DOHH2 (cell line): Measurements from ENCODE around the gene XRRA1.

Experiments used
- H3F3A ChIP-seq: fragments of 200-600 bp; sonication (generic), shearing (Covaris generic); 2 replicates; pipeline ENCODE4 v1.6.0; 2016; ENCODE audit warnings: antibody characterized with exemption, mild to moderate bottlenecking; ENCODE audit not compliant: control insufficient read depth, insufficient read depth
- H3K27ac ChIP-seq: fragments of 200-600 bp; sonication (generic); 2 replicates; pipeline ENCODE4 v1.5.1; 2014; ENCODE audit warnings: low read depth, mild to moderate bottlenecking, low read length, moderate library complexity
- H3K27me3 ChIP-seq: fragments of 200-600 bp; sonication (generic); 2 replicates; pipeline ENCODE4 v1.6.1; 2014; ENCODE audit warnings: mild to moderate bottlenecking, low read length, mixed read lengths; ENCODE audit not compliant: control insufficient read depth
- H3K36me3 ChIP-seq: fragments of 200-600 bp; sonication (generic); 2 replicates; pipeline ENCODE4 v1.6.1; 2014; ENCODE audit warnings: mild to moderate bottlenecking, low read length, moderate library complexity, mixed read lengths; ENCODE audit not compliant: control insufficient read depth
- H3K4me1 ChIP-seq: fragments of 200-600 bp; sonication (generic); 2 replicates; pipeline ENCODE4 v1.6.1; 2014; ENCODE audit warnings: mild to moderate bottlenecking, low read length, mixed read lengths; ENCODE audit not compliant: control insufficient read depth
- H3K4me2 ChIP-seq: fragments of 200-600 bp; sonication (generic); 2 replicates; pipeline ENCODE4 v1.6.0; 2014; ENCODE audit warnings: mild to moderate bottlenecking, low read length, moderate library complexity
- H3K4me3 ChIP-seq: fragments of 200-600 bp; sonication (generic); 2 replicates; pipeline ENCODE4 v1.5.1; 2014; ENCODE audit warnings: mild to moderate bottlenecking, low read length, mixed read lengths
- H3K79me2 ChIP-seq: fragments of 200-600 bp; sonication (generic); 2 replicates; pipeline ENCODE4 v1.6.1; 2014; ENCODE audit warnings: mild to moderate bottlenecking, low read length, mixed read lengths; ENCODE audit not compliant: control insufficient read depth
- H3K9me2 ChIP-seq: fragments of 200-600 bp; sonication (generic); replicated peaks from 2 replicates; pipeline ENCODE4 v1.6.1; 2014; ENCODE audit warnings: mild to moderate bottlenecking, low read length, mixed read lengths; ENCODE audit not compliant: control insufficient read depth
- H3K9me3 ChIP-seq: fragments of 200-600 bp; sonication (generic); 2 replicates; pipeline ENCODE4 v1.6.1; 2014; ENCODE audit warnings: antibody characterized with exemption, low read length, mixed read lengths; ENCODE audit not compliant: control insufficient read depth, insufficient read depth
- H4K20me1 ChIP-seq: fragments of 200-600 bp; sonication (generic); 2 replicates; pipeline ENCODE4 v1.6.0; 2014; ENCODE audit warnings: low read depth, mild to moderate bottlenecking, antibody characterized with exemption, low read length, moderate library complexity; ENCODE audit not compliant: control insufficient read depth, insufficient read depth
- EZH2phosphoT487 ChIP-seq: fragments of 200-600 bp; sonication (generic); IDR thresholded peaks from 2 replicates; pipeline ENCODE4 v1.6.1; 2017; ENCODE audit warnings: borderline replicate concordance, mild to moderate bottlenecking, antibody characterized with exemption, low read length, moderate library complexity, mixed read lengths
- TF ChIP-seq, protein P1 (sequence below): fragments of 200-600 bp; sonication (generic); IDR thresholded peaks from one replicate; pipeline ENCODE4 v1.5.1; 2014; ENCODE audit warnings: antibody characterized with exemption, mild to moderate bottlenecking, low read depth, low read length; ENCODE audit not compliant: poor library complexity, severe bottlenecking

The XRRA1 gene

DNA sequence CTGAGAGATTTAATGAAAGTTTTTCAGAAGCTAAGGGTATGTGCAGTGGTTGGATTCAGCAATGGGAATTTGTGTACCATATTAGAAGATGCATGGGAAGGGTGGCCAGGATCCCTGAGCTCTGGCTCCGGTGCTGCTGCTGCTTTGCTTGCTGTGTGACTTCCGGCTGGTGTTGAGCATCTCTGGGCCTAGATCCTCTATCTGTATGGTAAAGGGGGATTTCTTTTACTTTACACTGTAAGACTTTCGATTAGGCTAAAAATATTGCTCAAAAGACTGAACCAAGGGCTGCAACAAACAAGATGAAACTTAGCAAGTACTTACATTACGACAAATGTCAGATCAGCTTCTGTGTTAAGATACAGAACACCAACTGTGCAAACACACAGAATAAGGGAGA is 39.1 kb downstream of the XRRA1 start:
- no peak for TF ChIP-seq EZH2phosphoT487
- TF ChIP-seq, protein P1, sequence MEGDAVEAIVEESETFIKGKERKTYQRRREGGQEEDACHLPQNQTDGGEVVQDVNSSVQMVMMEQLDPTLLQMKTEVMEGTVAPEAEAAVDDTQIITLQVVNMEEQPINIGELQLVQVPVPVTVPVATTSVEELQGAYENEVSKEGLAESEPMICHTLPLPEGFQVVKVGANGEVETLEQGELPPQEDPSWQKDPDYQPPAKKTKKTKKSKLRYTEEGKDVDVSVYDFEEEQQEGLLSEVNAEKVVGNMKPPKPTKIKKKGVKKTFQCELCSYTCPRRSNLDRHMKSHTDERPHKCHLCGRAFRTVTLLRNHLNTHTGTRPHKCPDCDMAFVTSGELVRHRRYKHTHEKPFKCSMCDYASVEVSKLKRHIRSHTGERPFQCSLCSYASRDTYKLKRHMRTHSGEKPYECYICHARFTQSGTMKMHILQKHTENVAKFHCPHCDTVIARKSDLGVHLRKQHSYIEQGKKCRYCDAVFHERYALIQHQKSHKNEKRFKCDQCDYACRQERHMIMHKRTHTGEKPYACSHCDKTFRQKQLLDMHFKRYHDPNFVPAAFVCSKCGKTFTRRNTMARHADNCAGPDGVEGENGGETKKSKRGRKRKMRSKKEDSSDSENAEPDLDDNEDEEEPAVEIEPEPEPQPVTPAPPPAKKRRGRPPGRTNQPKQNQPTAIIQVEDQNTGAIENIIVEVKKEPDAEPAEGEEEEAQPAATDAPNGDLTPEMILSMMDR: no peak
- no peaks in the 10 kb centered on the region for H3K27me3 ChIP-seq
- H3K4me1 ChIP-seq: peaks cover 25% of the 10 kb centered on the region
- no peaks in the 10 kb centered on the region for H3K79me2 ChIP-seq
- H3F3A ChIP-seq: 0 out of 2 replicates have a peak, but pooled peaks cover 2% of the 10 kb centered on the region
- H3K4me2 ChIP-seq: peak overlapping the region; percentile 69
- peaks cover 81% of the 10 kb centered on the region for H3K36me3 ChIP-seq
- peak overlapping the region; percentile 59 for H3K27ac ChIP-seq
- H3K4me3 ChIP-seq: peak overlapping the region; percentile 45
- H3K9me3 ChIP-seq: no peaks in the 10 kb centered on the region
- H3K9me2 ChIP-seq: no peaks in the 10 kb centered on the region
- H4K20me1 ChIP-seq: no peaks in the 10 kb centered on the region

DNA sequence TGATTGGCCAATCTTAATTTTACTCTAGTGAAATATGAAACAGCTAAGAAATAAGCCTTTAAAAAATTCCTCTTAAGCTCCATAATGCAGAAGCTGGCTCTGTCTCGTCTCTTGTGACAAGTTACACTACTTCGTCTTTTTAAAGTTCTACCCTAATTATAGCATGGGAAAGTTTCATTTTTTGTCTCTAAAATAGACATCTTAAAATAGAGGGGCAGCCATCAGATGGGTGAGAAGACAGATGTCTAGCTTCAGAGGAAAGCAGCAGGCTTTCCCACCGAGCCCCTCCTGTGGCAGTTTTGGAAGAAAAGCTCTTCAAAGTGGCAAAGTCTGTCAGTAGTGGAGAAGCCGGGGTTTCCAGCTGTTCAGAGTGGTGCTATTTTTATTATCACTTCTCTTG is 39.5 kb downstream of the XRRA1 start:
- no peaks in the 10 kb centered on the region for H3K9me3 ChIP-seq
- no peaks in the 10 kb centered on the region for H3K79me2 ChIP-seq
- TF ChIP-seq, protein P1: no peak
- no peak for TF ChIP-seq EZH2phosphoT487
- H3K4me1 ChIP-seq: peaks cover 25% of the 10 kb centered on the region
- 0 out of 2 replicates have a peak, but pooled peaks cover 2% of the 10 kb centered on the region for H3F3A ChIP-seq
- no peaks in the 10 kb centered on the region for H4K20me1 ChIP-seq
- peaks cover 78% of the 10 kb centered on the region for H3K36me3 ChIP-seq
- peak overlapping the region; percentile 69 for H3K4me2 ChIP-seq
- H3K27ac ChIP-seq: peak overlapping the region; percentile 59
- H3K4me3 ChIP-seq: peak overlapping the region; percentile 45
- no peaks in the 10 kb centered on the region for H3K9me2 ChIP-seq
- no peaks in the 10 kb centered on the region for H3K27me3 ChIP-seq

DNA sequence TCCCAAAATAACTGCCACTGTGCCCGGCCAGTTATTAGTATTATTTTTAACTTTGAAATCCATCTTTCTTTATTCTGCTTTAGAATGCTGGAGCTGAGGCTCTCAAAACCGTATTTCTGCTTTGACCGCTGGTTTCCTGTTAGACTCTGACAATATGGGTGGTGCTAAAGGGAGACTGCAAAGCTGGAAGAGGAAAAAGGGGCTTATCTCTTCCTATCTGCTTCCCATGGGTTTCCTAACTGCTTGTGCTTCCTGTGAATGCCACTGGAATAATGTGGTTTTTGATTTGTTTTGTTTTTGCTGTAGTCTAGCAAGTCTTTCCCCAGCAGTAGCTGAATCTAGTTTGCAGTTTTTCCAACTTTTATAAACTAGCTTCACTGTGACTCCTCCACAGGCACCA is 43.6 kb downstream of the XRRA1 start:
- Histone ChIP-seq H3K9me3 (peaks cover 9% of the 10 kb centered on the region), H3K9me2 (no peaks in the 10 kb centered on the region), H3K4me2 (no peak overlapping the region), H3K4me1 (peaks cover 20% of the 10 kb centered on the region), H3K4me3 (no peak overlapping the region), H3K79me2 (peaks cover 7% of the 10 kb centered on the region; the same call in 1 of the 2 replicates), H4K20me1 (no peaks in the 10 kb centered on the region), H3K27me3 (no peaks in the 10 kb centered on the region), H3F3A (0 out of 2 replicates have a peak, but pooled peaks cover 2% of the 10 kb centered on the region), H3K27ac (no peak overlapping the region), H3K36me3 (peaks cover 73% of the 10 kb centered on the region)
- TF ChIP-seq, protein P1: no peak
- no peak for TF ChIP-seq EZH2phosphoT487

DNA sequence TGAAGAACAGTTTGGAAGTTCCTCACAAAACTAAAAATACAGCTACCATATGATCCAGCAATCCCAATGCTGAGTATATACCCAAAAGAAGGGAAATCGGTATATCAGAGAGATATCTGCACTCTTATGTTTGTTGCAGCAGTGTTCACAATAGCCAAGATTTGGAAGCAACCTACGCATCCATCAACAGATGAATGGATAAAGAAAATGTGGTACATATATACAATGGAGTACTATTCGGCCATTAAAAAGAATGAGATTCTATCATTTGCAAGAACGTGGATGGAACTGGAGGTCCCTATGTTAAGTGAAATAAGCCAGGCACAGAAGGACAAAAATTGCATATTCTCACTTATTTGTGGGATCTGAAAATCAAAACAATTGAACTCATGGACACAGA is 46.5 kb downstream of the XRRA1 start:
- no peaks in the 10 kb centered on the region for H3F3A ChIP-seq
- H3K27ac ChIP-seq: no peak overlapping the region
- peaks cover 9% of the 10 kb centered on the region for H3K9me3 ChIP-seq
- no peaks in the 10 kb centered on the region for H3K4me1 ChIP-seq
- H3K4me3 ChIP-seq: no peak overlapping the region
- peaks cover 43% of the 10 kb centered on the region for H3K36me3 ChIP-seq
- TF ChIP-seq, protein P1: no peak
- TF ChIP-seq EZH2phosphoT487: no peak
- H3K9me2 ChIP-seq: no peaks in the 10 kb centered on the region
- no peaks in the 10 kb centered on the region for H4K20me1 ChIP-seq
- H3K79me2 ChIP-seq: peaks cover 16% of the 10 kb centered on the region
- no peak overlapping the region for H3K4me2 ChIP-seq
- no peaks in the 10 kb centered on the region for H3K27me3 ChIP-seq
